IMR-90 (cell line): ENCODE measurements around the gene EEPD1. TPM values are rescaled to one million over a fixed set of nuclear protein-coding genes. Genes with fewer than 3 reads are reported as not detected.
A peak's percentile ranks its signal among the peaks of the same experiment; 100 is the strongest.

Experiments used
- ATAC-seq: fragments of 200-7000 bp; cut with Tn5 transposase; 2 replicates; pipeline ENCODE4 v1.9.1; 2020; ENCODE audit warnings: low read depth, mild to moderate bottlenecking, moderate library complexity
- BruUV-seq: library from RNA; stranded (reverse); fragments of 400-500 nt; replicated peaks from 2 replicates; lab custom pipeline; 2021; lab: Mats Ljungman, UMichigan
- CTCF ChIA-PET: fragments of 300-600 bp; formaldehyde crosslinking; extraction: SDS; loops from one replicate; lab custom pipeline; 2021; ENCODE audit warnings: antibody characterized with exemption; lab: Yijun Ruan, JAX
- POLR2A ChIA-PET: fragments of 300-600 bp; sonication (Branson Sonifier 250); formaldehyde crosslinking; loops from one replicate; lab custom pipeline; 2022; ENCODE audit warnings: antibody characterized with exemption; ENCODE audit not compliant: unreplicated experiment; lab: Charles Lee
- DNase-seq: peaks from one replicate; pipeline ENCODE4 v3.0.0; 2013
- H2AFZ ChIP-seq: replicated peaks from 2 replicates; pipeline ENCODE3; 2013; ENCODE audit warnings: low read length, mild to moderate bottlenecking; ENCODE audit not compliant: poor library complexity
- H2AK5ac ChIP-seq: 2 replicates; pipeline ENCODE4 v1.6.1; 2013; ENCODE audit warnings: low read depth, low read length, inconsistent platforms
- H2AK9ac ChIP-seq: replicated peaks from 2 replicates; pipeline ENCODE3; 2013; ENCODE audit warnings: mild to moderate bottlenecking, low read depth, low read length, moderate library complexity; ENCODE audit not compliant: poor library complexity
- H2BK120ac ChIP-seq: 2 replicates; pipeline ENCODE4 v1.6.1; 2013; ENCODE audit warnings: low read depth, low read length, inconsistent platforms
- H2BK15ac ChIP-seq: 3 replicates; pipeline ENCODE4 v1.6.1; 2013; ENCODE audit warnings: low read depth, low read length, inconsistent platforms
- H2BK20ac ChIP-seq: 2 replicates; pipeline ENCODE4 v1.6.1; 2013; ENCODE audit warnings: low read depth, mild to moderate bottlenecking, inconsistent platforms, low read length, moderate library complexity
- H2BK5ac ChIP-seq: 2 replicates; pipeline ENCODE4 v1.6.1; 2013; ENCODE audit warnings: mild to moderate bottlenecking, low read depth, low read length, inconsistent platforms; ENCODE audit not compliant: poor library complexity, severe bottlenecking
- H3K14ac ChIP-seq: replicated peaks from 2 replicates; pipeline ENCODE4 v1.6.1; 2013; ENCODE audit warnings: low read depth, low read length, inconsistent platforms
- H3K18ac ChIP-seq: 2 replicates; pipeline ENCODE4 v1.6.1; 2013; ENCODE audit warnings: low read depth, low read length, control low read depth
- H3K23ac ChIP-seq: 2 replicates; pipeline ENCODE4 v1.6.1; 2013; ENCODE audit warnings: low read depth, low read length, inconsistent platforms
- H3K27ac ChIP-seq: 2 replicates; pipeline ENCODE4 v1.5.1; 2013; ENCODE audit warnings: mild to moderate bottlenecking, control low read depth, low read length; ENCODE audit not compliant: insufficient read depth
- H3K27me3 ChIP-seq: 2 replicates; pipeline ENCODE4 v1.6.1; 2013; ENCODE audit warnings: low read length; ENCODE audit not compliant: control insufficient read depth, insufficient read depth
- H3K36me3 ChIP-seq: 2 replicates; pipeline ENCODE4 v1.6.1; 2013; ENCODE audit warnings: low read length, mixed read lengths; ENCODE audit not compliant: control insufficient read depth, insufficient read depth
- H3K4ac ChIP-seq: 2 replicates; pipeline ENCODE4 v1.6.1; 2013; ENCODE audit warnings: low read depth, low read length, inconsistent platforms
- H3K4me1 ChIP-seq: 2 replicates; pipeline ENCODE4 v1.6.1; 2013; ENCODE audit warnings: low read length, mixed read lengths; ENCODE audit not compliant: control insufficient read depth, insufficient read depth
- H3K4me2 ChIP-seq: 2 replicates; pipeline ENCODE4 v1.6.1; 2013; ENCODE audit warnings: low read depth, mild to moderate bottlenecking, control low read depth, low read length, moderate library complexity
- H3K4me3 ChIP-seq: 2 replicates; pipeline ENCODE4 v1.5.1; 2013; ENCODE audit warnings: low read depth, mild to moderate bottlenecking, control low read depth, low read length, moderate library complexity; ENCODE audit not compliant: insufficient read depth
- H3K56ac ChIP-seq: 2 replicates; pipeline ENCODE4 v1.6.1; 2013; ENCODE audit warnings: low read length, inconsistent platforms; ENCODE audit not compliant: insufficient read depth; ENCODE audit errors: extremely low read depth
- H3K79me1 ChIP-seq, 2 experiments: 2 replicates each; pipeline ENCODE4 v1.6.1; 2013; ENCODE audit warnings: low read length in 2 of 2, inconsistent platforms in 1 of 2, low read depth in 1 of 2
- H3K9ac ChIP-seq: 2 replicates; pipeline ENCODE4 v1.6.1; 2013; ENCODE audit warnings: low read depth, low read length, control low read depth
- H3K9me1 ChIP-seq: 2 replicates; pipeline ENCODE4 v1.6.1; 2013; ENCODE audit warnings: low read length, inconsistent platforms; ENCODE audit not compliant: insufficient read depth
- H3K9me3 ChIP-seq: 2 replicates; pipeline ENCODE4 v1.6.1; 2013; ENCODE audit warnings: low read length; ENCODE audit not compliant: control insufficient read depth, insufficient read depth
- H4K20me1 ChIP-seq: 2 replicates; pipeline ENCODE4 v1.6.1; 2013; ENCODE audit warnings: low read length, inconsistent platforms; ENCODE audit not compliant: insufficient read depth
- H4K5ac ChIP-seq: 2 replicates; pipeline ENCODE4 v1.6.1; 2013; ENCODE audit warnings: mild to moderate bottlenecking, low read depth, low read length, control low read depth
- H4K8ac ChIP-seq, 2 experiments: 2 replicates each; pipeline ENCODE4 v1.6.1; 2013; ENCODE audit warnings: low read depth in 2 of 2, low read length in 2 of 2, control low read depth in 1 of 2, inconsistent platforms in 1 of 2
- H4K91ac ChIP-seq: 2 replicates; pipeline ENCODE4 v1.6.1; 2013; ENCODE audit warnings: low read depth, low read length, inconsistent platforms; ENCODE audit not compliant: insufficient read depth
- BHLHE40 ChIP-seq: fragments of 150-350 bp; IDR thresholded peaks from 2 replicates; pipeline ENCODE4 v1.6.1; 2016; ENCODE audit warnings: mild to moderate bottlenecking, low read depth, low read length
- CEBPB ChIP-seq: IDR thresholded peaks from 2 replicates; pipeline ENCODE4 v1.6.1; 2012; ENCODE audit warnings: low read depth, low read length, improper control_type of control experiment
- FOS ChIP-seq: fragments of 150-350 bp; IDR thresholded peaks from 2 replicates; pipeline ENCODE4 v1.6.1; 2016; ENCODE audit warnings: low read depth, low read length
- MAFK ChIP-seq: IDR thresholded peaks from 2 replicates; pipeline ENCODE4 v1.6.1; 2012; ENCODE audit warnings: low read depth, low read length, improper control_type of control experiment
- RFX5 ChIP-seq: IDR thresholded peaks from 2 replicates; pipeline ENCODE4 v1.8.0; 2012; ENCODE audit warnings: low read depth, mild to moderate bottlenecking, low read length, moderate library complexity
- SMC3 ChIP-seq: fragments of 150-350 bp; IDR thresholded peaks from 2 replicates; pipeline ENCODE4 v1.6.1; 2016; ENCODE audit warnings: low read depth, mild to moderate bottlenecking, antibody characterized with exemption, low read length, moderate library complexity
- WGBS, 2 experiments: methylation state at CpG; one replicate each; pipeline versions ENCODE4 v1.1.5 to v1.1.7; 2013; ENCODE audit warnings: missing lambda C conversion rate in 2 of 2; ENCODE audit not compliant: insufficient read length in 1 of 2; ENCODE audit errors: extremely low coverage in 2 of 2; 5-methylcytosine and 5-hydroxymethylcytosine counted together
- dilution Hi-C: fragments of 300-500 bp; cut with HindIII; formaldehyde crosslinking; loops from one replicate; pipeline ENCODE4 v1.14.3; 2018; ENCODE audit warnings: low sequenced_read_pairs; ENCODE audit not compliant: unreplicated experiment
- in situ Hi-C: fragments of 300-500 bp; cut with MboI; formaldehyde crosslinking; loops from 3 replicates; pipeline ENCODE4 v1.14.3; 2019; ENCODE audit warnings: low sequenced_read_pairs, inconsistent platforms, mixed read lengths
- intact Hi-C: fragments of 100-400 bp; cut with micrococcal nuclease; formaldehyde crosslinking; loops from 2 replicates; pipeline ENCODE4 v1.10.0; 2022
- polyA plus RNA-seq, 3 experiments: library from polyadenylated mRNA; depleted of rRNA; stranded (reverse); fragments of >200 nt; gene quantifications; 2 replicates each; pipeline ENCODE4 v1.2.3, GENCODE V29; 2012; ENCODE audit warnings: low replicate concordance in 1 of 3
- total RNA-seq: library from RNA; depleted of rRNA; stranded (reverse); fragments of >200 nt; gene quantifications from 2 replicates; pipeline ENCODE4 v1.2.3, GENCODE V29; 2012
- TF ChIP-seq, protein P1 (sequence below): conservative IDR thresholded peaks from 2 replicates; pipeline ENCODE4 v1.5.1; 2012; ENCODE audit warnings: mild to moderate bottlenecking, low read depth, low read length, improper control_type of control experiment
- TF ChIP-seq, protein P2 (sequence below): fragments of 150-350 bp; IDR thresholded peaks from 2 replicates; pipeline ENCODE4 v1.6.1; 2016; ENCODE audit warnings: low read depth, mild to moderate bottlenecking, low read length, moderate library complexity, borderline replicate concordance

Gene EEPD1
- total and polyA plus RNA-seq, 2 of the 4 experiments (the other 2 are of a cell fraction), result 7.3 to 15.2 TPM

DNA sequence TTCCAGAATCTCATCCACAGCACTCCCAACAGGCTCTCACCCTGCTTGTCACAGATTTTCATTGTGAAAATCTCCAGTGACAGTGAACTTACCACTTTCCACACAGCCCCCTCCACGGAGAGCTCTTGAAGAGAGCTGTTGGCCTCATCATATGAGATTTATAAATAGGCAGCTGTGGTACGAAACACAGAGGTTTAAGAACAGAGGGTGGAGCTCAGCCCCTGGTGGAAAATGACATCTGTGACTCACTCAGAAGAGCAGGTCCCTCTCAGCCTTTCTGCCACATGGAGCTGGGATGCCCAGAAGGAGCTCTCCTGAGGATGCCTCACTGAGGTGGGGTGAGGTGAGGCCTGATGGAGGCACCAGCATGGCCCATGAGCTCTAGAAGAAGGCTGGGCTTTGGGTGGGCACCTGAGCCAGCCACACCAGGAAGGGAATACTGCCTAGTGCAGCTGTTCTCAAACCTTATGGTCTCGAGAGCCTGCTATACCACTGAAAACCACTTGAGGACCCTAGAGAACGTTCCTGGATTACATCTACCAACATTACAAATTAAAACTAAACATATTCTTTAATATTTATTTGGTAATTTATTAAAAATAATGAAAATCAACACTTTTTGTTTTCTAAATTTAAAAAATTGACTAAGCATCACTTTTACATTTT lies 25.8 kb upstream of the EEPD1 start (continued):
- no peak for TF ChIP-seq MAFK

DNA sequence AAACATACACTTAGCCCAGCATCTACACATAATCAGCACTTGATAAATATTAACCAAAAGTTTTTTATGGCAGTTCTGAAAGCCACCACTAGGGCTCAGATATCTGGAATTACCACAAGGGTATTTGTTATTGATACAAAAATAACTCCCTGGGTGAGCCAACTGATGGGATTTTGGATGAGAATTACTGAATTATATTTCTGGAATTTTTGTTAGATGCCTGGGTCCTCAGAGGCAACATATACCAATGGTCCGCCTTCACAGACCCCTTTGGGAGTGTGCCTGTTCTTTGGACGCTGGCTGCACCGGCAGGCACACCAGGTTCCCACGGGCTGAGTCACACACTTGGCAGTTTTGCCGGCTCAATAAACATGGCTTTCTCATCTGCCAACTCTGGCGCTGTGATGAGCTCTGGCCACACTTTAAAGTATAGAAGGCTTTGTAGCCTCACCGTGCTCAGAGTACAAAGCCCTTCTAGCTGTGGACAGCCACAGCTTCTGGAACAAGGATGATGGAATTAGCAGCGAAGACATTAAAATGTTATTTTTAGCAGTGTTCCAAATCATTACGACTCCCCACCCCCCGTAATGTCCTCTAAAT lies 24.5 kb upstream of the EEPD1 start:
- no peaks in the 10 kb centered on the region for H3K36me3 ChIP-seq
- H3K23ac ChIP-seq, result 0 out of 2 replicates have a peak overlapping the region, but pooled peaks have one; percentile 32
- peaks cover 3% of the 10 kb centered on the region; the same call in 1 of the 2 replicates for H3K9me1 ChIP-seq
- no peak overlapping the region for H3K18ac ChIP-seq
- H3K27me3 ChIP-seq, result no peaks in the 10 kb centered on the region
- H2BK5ac ChIP-seq, result peak overlapping the region; percentile 25
- H2AK9ac ChIP-seq, result peak overlapping the region; percentile 12
- peak; percentile 91 for DNase-seq
- H3K79me1 ChIP-seq, result no peaks in the 10 kb centered on the region
- in situ Hi-C loops, result no loop called here
- H4K91ac ChIP-seq, result no peak overlapping the region
- no peak overlapping the region for H4K8ac ChIP-seq
- no peak overlapping the region for H3K56ac ChIP-seq
- H2BK20ac ChIP-seq, result peak overlapping the region; percentile 62; the same call in 1 of the 2 replicates
- no peak overlapping the region for H3K4me3 ChIP-seq
- H2AFZ ChIP-seq, result peak overlapping the region; percentile 24
- 0 out of 2 replicates have a peak overlapping the region, but pooled peaks have one; percentile 19 for H3K27ac ChIP-seq
- 0% methylated on average over 2 of the region's 10 CpGs; no CpG with 5 or more reads in 1 of the 2 experiments for WGBS, 2 experiments
- H3K4ac ChIP-seq, result peak overlapping the region; percentile 30; the same call in 1 of the 2 replicates
- H3K4me2 ChIP-seq, result peak overlapping the region; percentile 69; the same call in 1 of the 2 replicates
- ATAC-seq, result peak; percentile 89
- H3K14ac ChIP-seq, result 0 out of 2 replicates have a peak overlapping the region, but pooled peaks have one; percentile 29
- peaks cover 4% of the 10 kb centered on the region; the same call in 1 of the 2 replicates for H3K4me1 ChIP-seq
- peak overlapping the region; percentile 16; the same call in 1 of the 2 replicates for H2BK120ac ChIP-seq
- H2AK5ac ChIP-seq, result 0 out of 2 replicates have a peak overlapping the region, but pooled peaks have one; percentile 7
- intact Hi-C loops, result loop anchor here (1.0 kb wide), 2 partner anchors 143 to 163 kb away; no protein-coding TSS in a partner anchor
- TF ChIP-seq RFX5, result no peak
- TF ChIP-seq, protein P1, sequence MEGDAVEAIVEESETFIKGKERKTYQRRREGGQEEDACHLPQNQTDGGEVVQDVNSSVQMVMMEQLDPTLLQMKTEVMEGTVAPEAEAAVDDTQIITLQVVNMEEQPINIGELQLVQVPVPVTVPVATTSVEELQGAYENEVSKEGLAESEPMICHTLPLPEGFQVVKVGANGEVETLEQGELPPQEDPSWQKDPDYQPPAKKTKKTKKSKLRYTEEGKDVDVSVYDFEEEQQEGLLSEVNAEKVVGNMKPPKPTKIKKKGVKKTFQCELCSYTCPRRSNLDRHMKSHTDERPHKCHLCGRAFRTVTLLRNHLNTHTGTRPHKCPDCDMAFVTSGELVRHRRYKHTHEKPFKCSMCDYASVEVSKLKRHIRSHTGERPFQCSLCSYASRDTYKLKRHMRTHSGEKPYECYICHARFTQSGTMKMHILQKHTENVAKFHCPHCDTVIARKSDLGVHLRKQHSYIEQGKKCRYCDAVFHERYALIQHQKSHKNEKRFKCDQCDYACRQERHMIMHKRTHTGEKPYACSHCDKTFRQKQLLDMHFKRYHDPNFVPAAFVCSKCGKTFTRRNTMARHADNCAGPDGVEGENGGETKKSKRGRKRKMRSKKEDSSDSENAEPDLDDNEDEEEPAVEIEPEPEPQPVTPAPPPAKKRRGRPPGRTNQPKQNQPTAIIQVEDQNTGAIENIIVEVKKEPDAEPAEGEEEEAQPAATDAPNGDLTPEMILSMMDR, result peak; percentile 66
- TF ChIP-seq FOS, result peak; percentile 72; the same call in 1 of the 2 replicates
- TF ChIP-seq, protein P2, sequence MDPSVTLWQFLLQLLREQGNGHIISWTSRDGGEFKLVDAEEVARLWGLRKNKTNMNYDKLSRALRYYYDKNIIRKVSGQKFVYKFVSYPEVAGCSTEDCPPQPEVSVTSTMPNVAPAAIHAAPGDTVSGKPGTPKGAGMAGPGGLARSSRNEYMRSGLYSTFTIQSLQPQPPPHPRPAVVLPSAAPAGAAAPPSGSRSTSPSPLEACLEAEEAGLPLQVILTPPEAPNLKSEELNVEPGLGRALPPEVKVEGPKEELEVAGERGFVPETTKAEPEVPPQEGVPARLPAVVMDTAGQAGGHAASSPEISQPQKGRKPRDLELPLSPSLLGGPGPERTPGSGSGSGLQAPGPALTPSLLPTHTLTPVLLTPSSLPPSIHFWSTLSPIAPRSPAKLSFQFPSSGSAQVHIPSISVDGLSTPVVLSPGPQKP, result no peak
- TF ChIP-seq SMC3, result peak; percentile 24; the same call in 1 of the 2 replicates
- peak; percentile 44 for TF ChIP-seq BHLHE40
- no peak for TF ChIP-seq CEBPB
- BruUV-seq, result no TSS peak
- no peak overlapping the region for H2BK15ac ChIP-seq
- H4K20me1 ChIP-seq, result no peaks in the 10 kb centered on the region
- no peak overlapping the region for H4K5ac ChIP-seq
- dilution Hi-C loops, result no loop called here
- ChIA-PET POLR2A (no interaction called here), CTCF (interaction anchor here (0.6 to 1.0 kb wide), 7 partner anchors 8 to 136 kb away, joined by 3 to 5 read pairs (median 3); no protein-coding TSS in a partner anchor)
- no peak overlapping the region for H3K9ac ChIP-seq
- no peaks in the 10 kb centered on the region for H3K9me3 ChIP-seq
